Heart left ventricle (tissue), 13 donors: ENCODE results near the gene VWDE.

Experiments used
- POLR2A ChIP-seq, 2 donors: fragments of 450-650 bp; IDR thresholded peaks; one replicate each; pipeline ENCODE4 v1.6.1; 2017; ENCODE audit warnings: antibody characterized with exemption in 2 of 2, mild to moderate bottlenecking in 2 of 2, moderate library complexity in 2 of 2
- TF ChIP-seq, protein P1 (sequence below), 12 donors: fragments of 200-600 bp; sonication (generic) in 4 of 12; IDR thresholded peaks; one replicate each; pipeline versions ENCODE4 v1.5.0 to v1.8.0; 2018 to 2022; ENCODE audit warnings: antibody characterized with exemption in 12 of 12, mild to moderate bottlenecking in 5 of 12
- donor health status: ischemic (EF 13 %, LVEDD 7.1; RV severe dilation, severe dysfunction).
- donor health status: DM: no; HTN: yes; CAD: no.
- donor health status: DM: no; HTN: no; CAD: no.
- donor health status: ischemic (EF 25% LVEDD 6.9; RV normal size, moderate dysfunction).
- donor health status: ischemic (EF 25% LVEDD 5.7; RV mildly dilated, moderate dysfunction).
- donor health status: ischemic (EF 35%, LVEDD 5.7; RV mildly dilated, moderate dysfunction).
- donor health status: nonischemic (EF 11% LVEDD 7.7; RV severe dilation, severe dysfunction).
- donor health status: DM: yes; HTN: yes; CAD: no.
- donor health status: PGD.
- donor health status: ischemic (EF 29% LVEDD 5.4; RV normal size, mild dysfunction).
- donor health status: nonischemic (EF 23%, LVEDD 6.1; RV moderate dilation, normal function).

DNA sequence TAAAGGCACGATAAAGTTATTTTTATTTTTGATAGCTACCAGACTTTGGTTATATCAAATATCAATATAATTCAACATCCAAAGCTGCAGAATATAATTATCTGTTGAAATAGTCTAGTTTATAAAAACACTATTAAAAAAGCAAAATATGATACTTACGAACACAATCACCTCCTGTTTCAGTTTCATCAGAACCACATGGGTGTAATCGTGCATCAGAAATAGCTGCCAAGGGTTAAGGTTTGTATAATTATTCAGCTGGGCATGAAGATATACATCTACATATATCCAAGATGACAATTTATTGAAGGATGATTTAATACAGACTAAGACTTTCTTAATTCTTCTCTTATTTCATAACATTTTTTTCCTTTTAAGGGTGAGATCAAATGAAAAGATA is 20.3 kb downstream of the VWDE start:
- TF ChIP-seq, protein P1, sequence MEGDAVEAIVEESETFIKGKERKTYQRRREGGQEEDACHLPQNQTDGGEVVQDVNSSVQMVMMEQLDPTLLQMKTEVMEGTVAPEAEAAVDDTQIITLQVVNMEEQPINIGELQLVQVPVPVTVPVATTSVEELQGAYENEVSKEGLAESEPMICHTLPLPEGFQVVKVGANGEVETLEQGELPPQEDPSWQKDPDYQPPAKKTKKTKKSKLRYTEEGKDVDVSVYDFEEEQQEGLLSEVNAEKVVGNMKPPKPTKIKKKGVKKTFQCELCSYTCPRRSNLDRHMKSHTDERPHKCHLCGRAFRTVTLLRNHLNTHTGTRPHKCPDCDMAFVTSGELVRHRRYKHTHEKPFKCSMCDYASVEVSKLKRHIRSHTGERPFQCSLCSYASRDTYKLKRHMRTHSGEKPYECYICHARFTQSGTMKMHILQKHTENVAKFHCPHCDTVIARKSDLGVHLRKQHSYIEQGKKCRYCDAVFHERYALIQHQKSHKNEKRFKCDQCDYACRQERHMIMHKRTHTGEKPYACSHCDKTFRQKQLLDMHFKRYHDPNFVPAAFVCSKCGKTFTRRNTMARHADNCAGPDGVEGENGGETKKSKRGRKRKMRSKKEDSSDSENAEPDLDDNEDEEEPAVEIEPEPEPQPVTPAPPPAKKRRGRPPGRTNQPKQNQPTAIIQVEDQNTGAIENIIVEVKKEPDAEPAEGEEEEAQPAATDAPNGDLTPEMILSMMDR (IDR thresholded peaks at IDR 0.05), result no peak
- no peak for TF ChIP-seq POLR2A (IDR thresholded peaks at IDR 0.05)
